GM12875 (cell line): Measurements from ENCODE around the gene PPP6R3.

Source experiments
- H3K4me3 ChIP-seq: one replicate; pipeline ENCODE4 v1.5.1; 2011; ENCODE audit warnings: low read depth, low read length, control low read depth
- TF ChIP-seq, protein P1 (sequence below): IDR thresholded peaks from 2 replicates; pipeline ENCODE4 v1.5.1; 2011; ENCODE audit warnings: low read depth, mild to moderate bottlenecking, control low read depth, inconsistent platforms, low read length, moderate library complexity, borderline replicate concordance; ENCODE audit not compliant: insufficient read depth

Gene PPP6R3

DNA sequence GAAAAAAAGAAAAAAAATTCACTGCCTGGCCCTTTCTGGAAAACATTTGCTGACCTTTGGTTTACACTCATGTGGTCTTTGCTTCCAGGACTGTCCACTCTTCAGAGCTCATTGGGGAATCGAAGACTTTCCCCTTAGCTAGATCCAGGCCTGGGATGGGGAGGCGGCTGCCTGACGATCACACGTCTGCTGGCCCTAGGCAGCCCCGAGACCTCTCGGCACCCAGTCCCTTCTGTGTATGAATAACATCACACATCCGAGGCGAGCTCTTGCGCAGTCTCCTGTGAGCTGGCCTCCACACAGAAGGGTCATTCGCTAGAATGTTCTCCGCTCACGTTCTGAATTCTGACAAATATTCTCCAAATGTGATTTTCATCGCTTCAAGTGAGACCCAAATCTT lies 198.1 kb downstream of the PPP6R3 start:
- no peak overlapping the region for H3K4me3 ChIP-seq
- TF ChIP-seq, protein P1, sequence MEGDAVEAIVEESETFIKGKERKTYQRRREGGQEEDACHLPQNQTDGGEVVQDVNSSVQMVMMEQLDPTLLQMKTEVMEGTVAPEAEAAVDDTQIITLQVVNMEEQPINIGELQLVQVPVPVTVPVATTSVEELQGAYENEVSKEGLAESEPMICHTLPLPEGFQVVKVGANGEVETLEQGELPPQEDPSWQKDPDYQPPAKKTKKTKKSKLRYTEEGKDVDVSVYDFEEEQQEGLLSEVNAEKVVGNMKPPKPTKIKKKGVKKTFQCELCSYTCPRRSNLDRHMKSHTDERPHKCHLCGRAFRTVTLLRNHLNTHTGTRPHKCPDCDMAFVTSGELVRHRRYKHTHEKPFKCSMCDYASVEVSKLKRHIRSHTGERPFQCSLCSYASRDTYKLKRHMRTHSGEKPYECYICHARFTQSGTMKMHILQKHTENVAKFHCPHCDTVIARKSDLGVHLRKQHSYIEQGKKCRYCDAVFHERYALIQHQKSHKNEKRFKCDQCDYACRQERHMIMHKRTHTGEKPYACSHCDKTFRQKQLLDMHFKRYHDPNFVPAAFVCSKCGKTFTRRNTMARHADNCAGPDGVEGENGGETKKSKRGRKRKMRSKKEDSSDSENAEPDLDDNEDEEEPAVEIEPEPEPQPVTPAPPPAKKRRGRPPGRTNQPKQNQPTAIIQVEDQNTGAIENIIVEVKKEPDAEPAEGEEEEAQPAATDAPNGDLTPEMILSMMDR = no peak

DNA sequence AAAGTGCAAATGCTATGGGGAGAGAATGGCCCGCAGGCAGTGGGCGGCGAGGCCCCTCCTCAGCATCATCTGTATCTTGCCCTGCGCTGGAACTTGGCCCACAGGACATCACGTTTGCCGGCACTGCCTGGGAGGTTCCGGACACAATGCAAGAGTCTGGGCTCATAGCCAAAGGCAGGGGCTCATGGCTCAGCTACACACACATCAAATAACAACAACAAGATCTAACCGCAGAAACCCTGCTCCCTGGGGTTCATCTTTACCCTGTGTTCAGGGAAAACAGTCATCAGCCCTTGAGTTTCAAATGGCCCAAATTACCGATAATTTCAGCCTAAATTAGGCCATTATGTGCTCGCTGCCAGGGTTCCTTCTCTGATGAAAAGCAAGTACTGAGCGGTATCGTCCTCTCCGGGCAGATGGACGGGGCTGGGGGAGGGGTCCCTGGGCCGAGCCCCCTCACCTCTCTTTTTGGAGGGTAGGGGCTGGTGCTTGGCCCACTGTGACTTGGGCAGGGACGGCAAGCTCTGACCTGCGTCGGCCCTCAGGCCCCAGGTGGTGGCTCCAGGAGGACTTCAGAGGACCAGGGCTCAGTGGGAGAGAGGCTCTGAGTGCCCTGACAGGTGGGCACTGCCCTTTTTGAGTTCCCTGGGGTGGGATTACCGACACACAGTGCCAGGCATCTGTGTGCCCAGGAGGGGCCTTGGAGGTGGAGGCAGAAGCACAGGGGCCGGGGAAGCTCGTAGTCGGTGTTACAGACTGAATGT lies 198.8 kb downstream of the PPP6R3 start:
- TF ChIP-seq, protein P1 = no peak
- H3K4me3 ChIP-seq = no peak overlapping the region

DNA sequence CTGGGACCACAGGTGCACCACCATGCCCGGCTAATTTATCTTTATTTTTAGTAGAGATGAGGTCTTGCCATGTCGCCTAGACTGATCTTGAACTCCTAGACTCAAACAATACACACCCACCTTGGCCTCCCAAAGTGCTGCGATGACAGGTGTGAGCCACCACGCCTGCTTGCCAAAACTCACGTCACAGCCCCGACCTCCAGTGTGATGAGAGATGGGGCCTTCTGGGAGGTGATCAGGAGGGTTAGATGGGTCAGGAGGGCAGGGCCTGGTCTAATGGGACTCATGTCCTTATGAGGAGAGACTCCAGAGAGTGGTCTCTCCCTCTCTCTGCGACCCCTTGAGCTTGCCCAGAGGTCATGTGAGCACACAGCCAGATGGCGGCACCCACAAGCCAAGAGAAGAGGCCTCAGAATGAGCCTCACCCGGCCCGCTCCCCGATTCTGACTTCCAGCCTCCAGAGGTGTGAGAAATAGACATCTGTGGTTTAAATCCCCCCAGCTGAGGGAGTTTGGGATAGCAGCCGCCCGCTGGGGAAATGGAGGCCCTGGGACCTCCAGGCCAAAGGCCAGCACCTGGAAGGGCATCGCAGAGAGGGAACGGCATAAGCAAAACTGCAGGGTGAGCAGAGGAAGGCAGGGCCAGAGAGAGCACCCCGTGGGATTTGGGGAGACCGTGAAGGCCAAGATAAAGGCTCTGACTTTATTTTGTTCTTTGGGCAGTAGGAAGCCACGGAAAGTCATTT lies 199.7 kb downstream of the PPP6R3 start:
- TF ChIP-seq, protein P1 = no peak
- no peak overlapping the region for H3K4me3 ChIP-seq

DNA sequence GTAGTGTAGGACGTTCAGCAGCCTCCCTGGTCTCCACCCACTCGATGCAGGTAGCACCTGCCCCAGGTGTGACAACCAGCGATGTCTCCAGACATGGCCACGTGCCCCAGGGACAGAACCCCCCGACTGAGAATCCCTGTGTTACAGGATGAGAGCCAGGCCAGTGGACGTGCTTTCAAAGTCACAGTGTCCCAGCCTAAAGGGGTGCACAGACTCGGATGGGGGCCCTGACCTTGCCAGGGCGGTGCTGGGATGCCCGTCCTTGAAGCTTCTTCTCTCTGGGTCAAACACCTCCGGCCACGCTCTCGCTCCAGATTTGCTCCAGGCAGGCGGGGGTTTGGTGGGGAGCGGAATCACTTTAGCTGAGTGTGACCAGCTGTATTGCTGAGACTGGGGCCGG lies 200.5 kb downstream of the PPP6R3 start:
- TF ChIP-seq, protein P1 = no peak
- H3K4me3 ChIP-seq = no peak overlapping the region

DNA sequence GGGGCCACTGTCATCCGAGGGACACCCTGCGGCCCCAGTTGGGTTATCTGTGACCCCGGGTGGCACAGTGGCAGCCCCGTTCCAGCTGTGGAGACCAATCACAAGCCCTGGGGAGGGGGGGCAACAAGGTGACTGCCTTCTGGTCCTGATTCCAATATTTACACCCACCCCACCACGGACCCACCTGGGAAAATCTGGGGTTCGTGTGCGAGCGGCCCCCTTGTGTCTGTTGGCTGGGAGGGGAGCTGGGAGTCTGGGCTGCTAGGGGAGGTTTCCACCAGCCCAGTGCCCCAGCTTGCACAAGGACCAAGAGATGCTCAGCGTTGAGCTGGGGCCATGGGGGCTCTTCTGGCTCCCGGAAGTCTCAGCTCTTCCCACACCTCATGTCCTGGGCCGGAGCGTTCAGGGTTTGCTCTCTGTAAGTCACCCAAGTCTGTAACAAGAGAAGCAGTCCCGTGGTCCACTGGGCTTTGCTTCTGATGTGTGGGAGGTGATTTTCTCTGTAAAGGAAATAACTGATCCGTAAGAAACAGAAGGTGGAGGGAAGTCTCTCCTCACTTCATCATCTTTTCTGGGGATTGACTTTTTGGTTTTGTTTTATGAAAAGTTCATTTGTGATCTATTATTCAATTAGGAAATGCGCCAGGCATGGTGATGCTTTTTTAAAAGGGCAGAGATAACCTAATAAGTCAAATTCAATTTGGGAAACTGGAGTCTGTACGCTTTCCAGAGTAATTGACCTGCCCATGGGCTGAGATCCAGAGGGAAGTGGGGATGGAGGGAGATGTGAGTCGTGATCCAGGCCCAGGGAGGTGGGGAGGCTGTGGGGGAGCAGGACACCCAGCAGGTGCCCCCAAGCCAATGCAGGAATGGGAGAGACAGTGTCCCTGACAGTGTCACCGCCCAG lies 201.4 kb downstream of the PPP6R3 start:
- TF ChIP-seq, protein P1 = no peak
- no peak overlapping the region for H3K4me3 ChIP-seq

DNA sequence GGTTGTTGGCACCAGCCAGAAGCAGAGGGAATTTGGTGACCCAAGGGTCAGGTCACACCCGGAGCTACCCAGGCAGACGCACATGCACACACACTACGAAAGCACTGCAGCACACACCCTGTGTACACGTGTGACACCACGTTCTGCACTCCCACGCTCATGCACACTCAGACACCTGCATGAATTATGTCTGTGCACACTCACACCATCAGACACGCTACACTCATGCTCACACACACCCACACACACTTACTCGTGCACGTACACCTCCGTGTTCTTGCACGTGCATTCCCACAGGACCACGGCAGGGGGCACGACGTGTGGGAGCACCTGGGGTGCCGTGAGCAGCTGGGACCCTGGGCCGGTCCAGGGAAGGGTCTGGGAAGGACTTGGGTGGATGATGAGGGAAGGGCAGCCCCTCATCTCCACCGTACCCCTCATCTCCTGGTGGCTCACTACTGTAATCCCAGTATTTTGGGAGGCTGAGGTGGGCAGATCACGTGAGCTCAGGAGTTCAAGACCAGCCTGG lies 203.0 kb downstream of the PPP6R3 start:
- TF ChIP-seq, protein P1 = no peak

More for the DNA sequence above, 203.0 kb downstream of the PPP6R3 start:
- no peak overlapping the region for H3K4me3 ChIP-seq
